ENCODE results near the gene ATP5PB. TPM values are rescaled to one million over a fixed set of nuclear protein-coding genes. Genes with fewer than 3 reads are reported as not detected.

The ATP5PB gene
- total RNA-seq, 1 experiment from 2014 or later = 194 TPM

GRCh38 chr1:111483876-111484275 lies 34.6 kb downstream of the ATP5PB start:
- no peak for DNase-seq
- Mint-ChIP-seq H3K27ac (ENCODE audit: unreplicated experiment) (no peak overlapping the region), H3K4me3 (ENCODE audit: unreplicated experiment) (no peak overlapping the region), H3K27me3 (ENCODE audit: insufficient read depth, unreplicated experiment) (no peaks in the 10 kb centered on the region), H3K4me1 (ENCODE audit: low read depth, unreplicated experiment) (no peaks in the 10 kb centered on the region), H3K36me3 (ENCODE audit: insufficient read depth, unreplicated experiment) (no peaks in the 10 kb centered on the region), H3K9me3 (ENCODE audit: unreplicated experiment) (no peaks in the 10 kb centered on the region)
- Histone ChIP-seq H3K9me3 (no peaks in the 10 kb centered on the region), H3K4me3 (ENCODE audit: low read depth, low read length) (no peak overlapping the region), H3K27me3 (replicated peaks; ENCODE audit: control insufficient read depth, insufficient read depth, low read length) (no peaks in the 10 kb centered on the region), H3K4me1 (no peaks in the 10 kb centered on the region), H3K36me3 (ENCODE audit: control insufficient read depth, insufficient read depth, low read length) (no peaks in the 10 kb centered on the region)
- no peak for TF ChIP-seq CTCF (IDR thresholded peaks at IDR 0.05; ENCODE audit: insufficient read depth in 1 of 2, low read depth in 1 of 2, low read length in 1 of 2, severe bottlenecking in 1 of 2, unreplicated experiment in 1 of 2)
- ChIA-PET POLR2A (no interaction called here), CTCF (no interaction called here)
- BruUV-seq (replicated peaks) = no TSS peak
- intact Hi-C loops (cut with micrococcal nuclease; ENCODE audit: unreplicated experiment) = loop anchor here (10.0 kb wide), 1 partner anchor 851 kb away; no protein-coding TSS in a partner anchor

- Mint-ChIP-seq H3K4me3 (ENCODE audit: unreplicated experiment) (no peak overlapping the region), H3K27me3 (ENCODE audit: insufficient read depth, unreplicated experiment) (no peaks in the 10 kb centered on the region), H3K36me3 (ENCODE audit: insufficient read depth, unreplicated experiment) (no peaks in the 10 kb centered on the region), H3K4me1 (ENCODE audit: low read depth, unreplicated experiment) (no peaks in the 10 kb centered on the region), H3K9me3 (ENCODE audit: unreplicated experiment) (no peaks in the 10 kb centered on the region), H3K27ac (ENCODE audit: unreplicated experiment) (no peak overlapping the region)
- Histone ChIP-seq H3K4me3 (ENCODE audit: low read depth, low read length) (no peak overlapping the region), H3K4me1 (no peaks in the 10 kb centered on the region), H3K36me3 (ENCODE audit: control insufficient read depth, insufficient read depth, low read length) (no peaks in the 10 kb centered on the region), H3K27me3 (replicated peaks; ENCODE audit: control insufficient read depth, insufficient read depth, low read length) (no peaks in the 10 kb centered on the region), H3K9me3 (no peaks in the 10 kb centered on the region)
- ChIA-PET POLR2A (no interaction called here), CTCF (no interaction called here)
- DNase-seq = no peak
- no TSS peak for BruUV-seq (replicated peaks)
- no peak for TF ChIP-seq CTCF (IDR thresholded peaks at IDR 0.05; ENCODE audit: insufficient read depth in 1 of 2, low read depth in 1 of 2, low read length in 1 of 2, severe bottlenecking in 1 of 2, unreplicated experiment in 1 of 2)
- intact Hi-C loops (cut with micrococcal nuclease; ENCODE audit: unreplicated experiment) = loop anchor here (10.0 kb wide), 1 partner anchor 850 kb away; no protein-coding TSS in a partner anchor
These were observed 35.2 kb downstream of the ATP5PB start for GRCh38 chr1:111484391-111485026.

- ChIA-PET CTCF (no interaction called here), POLR2A (interaction anchor here (0.6 kb wide), 1 partner anchor 134 kb away, joined by 3 read pairs; no protein-coding TSS in a partner anchor)
- no peaks in the 10 kb centered on the region for H3K27me3 ChIP-seq (replicated peaks; ENCODE audit: control insufficient read depth, insufficient read depth, low read length)
- H3K4me3 ChIP-seq (ENCODE audit: low read depth, low read length) = no peak overlapping the region
- DNase-seq = no peak
- no peaks in the 10 kb centered on the region for H3K27me3 Mint-ChIP-seq (ENCODE audit: insufficient read depth, unreplicated experiment)
- no peak for TF ChIP-seq CTCF (IDR thresholded peaks at IDR 0.05; ENCODE audit: insufficient read depth in 1 of 2, low read depth in 1 of 2, low read length in 1 of 2, severe bottlenecking in 1 of 2, unreplicated experiment in 1 of 2)
- no peaks in the 10 kb centered on the region for H3K4me1 ChIP-seq
- BruUV-seq (replicated peaks) = no TSS peak
- no peak overlapping the region for H3K27ac Mint-ChIP-seq (ENCODE audit: unreplicated experiment)
- no peak overlapping the region for H3K4me3 Mint-ChIP-seq (ENCODE audit: unreplicated experiment)
- no peaks in the 10 kb centered on the region for H3K4me1 Mint-ChIP-seq (ENCODE audit: low read depth, unreplicated experiment)
- H3K9me3 Mint-ChIP-seq (ENCODE audit: unreplicated experiment) = no peaks in the 10 kb centered on the region
- no peaks in the 10 kb centered on the region for H3K36me3 ChIP-seq (ENCODE audit: control insufficient read depth, insufficient read depth, low read length)
- intact Hi-C loops (cut with micrococcal nuclease; ENCODE audit: unreplicated experiment) = loop anchor here (10.0 kb wide), 1 partner anchor 848 kb away; no protein-coding TSS in a partner anchor
- no peaks in the 10 kb centered on the region for H3K36me3 Mint-ChIP-seq (ENCODE audit: insufficient read depth, unreplicated experiment)
- no peaks in the 10 kb centered on the region for H3K9me3 ChIP-seq
These were observed 37.2 kb downstream of the ATP5PB start for GRCh38 chr1:111486431-111486830.

Data from Caco-2 (cell line).